Mesenteric fat pad (tissue), 1 donor: Measurements from ENCODE around the gene AIRE. TPM values are rescaled to one million over a fixed set of nuclear protein-coding genes. Genes with fewer than 3 reads are reported as not detected.

Source experiments
- DNase-seq: peaks from one replicate; pipeline ENCODE4 v3.0.0-alpha.2; 2020; ENCODE audit warnings: low spot score
- total RNA-seq: library from RNA; stranded (reverse); fragmentation: NEBNext Ultra II Directional; extraction: Animal tissue kit (Norgen Biotek cat#: 25700); gene quantifications from one replicate; pipeline ENCODE4 v1.2.1, GENCODE V29; 2021
- donor health status: DM: yes; HTN: yes; CAD: no.

Gene AIRE
- total RNA-seq, 1 donor from 2014 or later, result not detected

GRCh38 chr21:44303490-44303981 lies 17.9 kb downstream of the AIRE start:
- DNase-seq, result no peak

- no peak for DNase-seq
Observed at GRCh38 chr21:44304011-44304616, 18.4 kb downstream of the AIRE start.

GRCh38 chr21:44304877-44305293 lies 19.2 kb downstream of the AIRE start:
- DNase-seq, result no peak

GRCh38 chr21:44305691-44306090 lies 20.0 kb downstream of the AIRE start:
- no peak for DNase-seq

- DNase-seq, result no peak
Observed at GRCh38 chr21:44306936-44307704, 21.4 kb downstream of the AIRE start.

- DNase-seq, result no peak
Observed at GRCh38 chr21:44310628-44311507, 25.2 kb downstream of the AIRE start.

- no peak for DNase-seq
Observed at GRCh38 chr21:44312089-44312488, 26.4 kb downstream of the AIRE start.

GRCh38 chr21:44312716-44313115 lies 27.0 kb downstream of the AIRE start:
- no peak for DNase-seq

GRCh38 chr21:44313451-44313850 lies 27.8 kb downstream of the AIRE start:
- no peak for DNase-seq

GRCh38 chr21:44314128-44314527 lies 28.5 kb downstream of the AIRE start:
- DNase-seq, result no peak

GRCh38 chr21:44314561-44314960 lies 28.9 kb downstream of the AIRE start:
- no peak for DNase-seq

- DNase-seq, result no peak
Observed at GRCh38 chr21:44315691-44316203, 30.1 kb downstream of the AIRE start.

- no peak for DNase-seq
Observed at GRCh38 chr21:44316277-44316900, 30.7 kb downstream of the AIRE start.

- DNase-seq, result no peak
Observed at GRCh38 chr21:44317241-44317782, 31.6 kb downstream of the AIRE start.

- DNase-seq, result no peak
Observed at GRCh38 chr21:44317871-44318270, 32.2 kb downstream of the AIRE start.

GRCh38 chr21:44318489-44319285 lies 33.0 kb downstream of the AIRE start:
- no peak for DNase-seq

- DNase-seq, result no peak
Observed at GRCh38 chr21:44319407-44320065, 33.9 kb downstream of the AIRE start.

- no peak for DNase-seq
Observed at GRCh38 chr21:44320847-44321246, 35.2 kb downstream of the AIRE start.

- DNase-seq, result no peak
Observed at GRCh38 chr21:44321846-44322450, 36.3 kb downstream of the AIRE start.
